Caki2 (cell line): ENCODE data around the gene GPC6. TPM values are rescaled to one million over a fixed set of nuclear protein-coding genes. Genes with fewer than 3 reads are reported as not detected.
"Not testable (repeated sequence)": the region's sequence is repeated elsewhere in the genome, so short reads cannot be mapped to it uniquely, and the experiment has no call there.

Experiments used
- DNase-seq: peaks from one replicate; pipeline ENCODE4 v3.0.0-alpha.2; 2015; ENCODE audit warnings: low read depth
- in situ Hi-C: cut with HindIII; loops from 2 replicates; pipeline ENCODE4 v1.10.0; 2016; ENCODE audit warnings: low sequenced_read_pairs, low pct_unique_long_range_greater_than_20kb, mixed read lengths
- total RNA-seq: library from RNA; depleted of rRNA; stranded (reverse); fragments of >200 nt; shearing (Covaris generic); gene quantifications from 2 replicates; pipeline ENCODE4 v1.2.3, GENCODE V29; 2014; ENCODE audit warnings: low replicate concordance

GPC6 gene
- total RNA-seq, 1 experiment from 2014 or later = 6.7 TPM

GRCh38 chr13:93446238-93446637 lies 219.6 kb downstream of the GPC6 start:
- no peak for DNase-seq
- in situ Hi-C loops = no loop called here

GRCh38 chr13:93450191-93450621 lies 223.6 kb downstream of the GPC6 start:
- DNase-seq = no peak
- in situ Hi-C loops = no loop called here

GRCh38 chr13:93450761-93451160 lies 224.2 kb downstream of the GPC6 start:
- in situ Hi-C loops = no loop called here
- no peak for DNase-seq

- DNase-seq, in situ Hi-C loops: not testable (repeated sequence)
Measured at GRCh38 chr13:93454676-93455235, 228.1 kb downstream of the GPC6 start.

GRCh38 chr13:93455861-93456260 lies 229.3 kb downstream of the GPC6 start:
- in situ Hi-C loops = no loop called here

GRCh38 chr13:93460005-93460404 lies 233.4 kb downstream of the GPC6 start:
- no peak for DNase-seq
- in situ Hi-C loops = no loop called here

More at GRCh38 chr13:93455861-93456260, 229.3 kb downstream of the GPC6 start:
- DNase-seq = no peak

GRCh38 chr13:93462151-93462550 lies 235.5 kb downstream of the GPC6 start:
- in situ Hi-C loops = no loop called here
- DNase-seq = no peak

GRCh38 chr13:93466502-93467036 lies 240.0 kb downstream of the GPC6 start:
- in situ Hi-C loops = no loop called here
- no peak for DNase-seq

- DNase-seq = no peak
- in situ Hi-C loops = no loop called here
Measured at GRCh38 chr13:93467175-93467574, 240.6 kb downstream of the GPC6 start.

GRCh38 chr13:93468433-93468832 lies 241.8 kb downstream of the GPC6 start:
- in situ Hi-C loops = no loop called here

GRCh38 chr13:93472296-93472695 lies 245.7 kb downstream of the GPC6 start:
- DNase-seq = no peak
- in situ Hi-C loops = no loop called here

More at GRCh38 chr13:93468433-93468832, 241.8 kb downstream of the GPC6 start:
- no peak for DNase-seq

GRCh38 chr13:93472814-93473296 lies 246.2 kb downstream of the GPC6 start:
- in situ Hi-C loops = no loop called here
- no peak for DNase-seq

GRCh38 chr13:93473441-93474270 lies 247.0 kb downstream of the GPC6 start:
- in situ Hi-C loops = no loop called here
- DNase-seq = no peak

- in situ Hi-C loops = no loop called here
Measured at GRCh38 chr13:93476175-93476574, 249.6 kb downstream of the GPC6 start.

GRCh38 chr13:93477238-93477637 lies 250.6 kb downstream of the GPC6 start:
- in situ Hi-C loops = no loop called here
- DNase-seq = no peak

More at GRCh38 chr13:93476175-93476574, 249.6 kb downstream of the GPC6 start:
- no peak for DNase-seq

- DNase-seq = no peak
- in situ Hi-C loops = no loop called here
Measured at GRCh38 chr13:93480553-93481106, 254.0 kb downstream of the GPC6 start.

- in situ Hi-C loops, DNase-seq: not testable (repeated sequence)
Measured at GRCh38 chr13:93496117-93496516, 269.5 kb downstream of the GPC6 start.

- no peak for DNase-seq
- in situ Hi-C loops = no loop called here
Measured at GRCh38 chr13:93496985-93497673, 270.5 kb downstream of the GPC6 start.
